Measurements from ENCODE around the gene CHST8.

CHST8 gene

GRCh38 chr19:33646306-33646705 lies 24.6 kb downstream of the CHST8 start:
- H3K4me3 ChIP-seq (ENCODE audit: low read depth in 1 of 2, low read length in 2 of 2) = no peak overlapping the region
- TF ChIP-seq EZH2 (IDR thresholded peaks at IDR 0.05; ENCODE audit: borderline replicate concordance, low read depth, low read length, severe bottlenecking) = no peak
- TF ChIP-seq, protein P1, sequence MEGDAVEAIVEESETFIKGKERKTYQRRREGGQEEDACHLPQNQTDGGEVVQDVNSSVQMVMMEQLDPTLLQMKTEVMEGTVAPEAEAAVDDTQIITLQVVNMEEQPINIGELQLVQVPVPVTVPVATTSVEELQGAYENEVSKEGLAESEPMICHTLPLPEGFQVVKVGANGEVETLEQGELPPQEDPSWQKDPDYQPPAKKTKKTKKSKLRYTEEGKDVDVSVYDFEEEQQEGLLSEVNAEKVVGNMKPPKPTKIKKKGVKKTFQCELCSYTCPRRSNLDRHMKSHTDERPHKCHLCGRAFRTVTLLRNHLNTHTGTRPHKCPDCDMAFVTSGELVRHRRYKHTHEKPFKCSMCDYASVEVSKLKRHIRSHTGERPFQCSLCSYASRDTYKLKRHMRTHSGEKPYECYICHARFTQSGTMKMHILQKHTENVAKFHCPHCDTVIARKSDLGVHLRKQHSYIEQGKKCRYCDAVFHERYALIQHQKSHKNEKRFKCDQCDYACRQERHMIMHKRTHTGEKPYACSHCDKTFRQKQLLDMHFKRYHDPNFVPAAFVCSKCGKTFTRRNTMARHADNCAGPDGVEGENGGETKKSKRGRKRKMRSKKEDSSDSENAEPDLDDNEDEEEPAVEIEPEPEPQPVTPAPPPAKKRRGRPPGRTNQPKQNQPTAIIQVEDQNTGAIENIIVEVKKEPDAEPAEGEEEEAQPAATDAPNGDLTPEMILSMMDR (IDR thresholded peaks at IDR 0.05; ENCODE audit: borderline replicate concordance, extremely low read depth, low read length, poor library complexity, severe bottlenecking) = no peak
- H4K20me1 ChIP-seq (ENCODE audit: insufficient read depth, low read length) = no peaks in the 10 kb centered on the region
- no peaks in the 10 kb centered on the region for H3K79me2 ChIP-seq (ENCODE audit: insufficient read depth, low read length)
- H3K9me3 ChIP-seq (ENCODE audit: insufficient read depth, low read length, severe bottlenecking) = no peaks in the 10 kb centered on the region
- ATAC-seq (ENCODE audit: insufficient read depth, low read depth) = no peak
- no peak for DNase-seq
- no peak overlapping the region for H3K9ac ChIP-seq (ENCODE audit: low read depth, low read length)
- H3K27ac ChIP-seq (ENCODE audit: low read length) = no peak overlapping the region
- no peaks in the 10 kb centered on the region for H3K4me1 ChIP-seq (ENCODE audit: insufficient read depth, low read length)
- H3K4me2 ChIP-seq (ENCODE audit: insufficient read depth, low read length) = no peak overlapping the region
- no peaks in the 10 kb centered on the region for H3K36me3 ChIP-seq (ENCODE audit: insufficient read depth, low read length)
- no peak overlapping the region for H2AFZ ChIP-seq (ENCODE audit: low read depth, low read length)
- no peaks in the 10 kb centered on the region for H3K27me3 ChIP-seq (ENCODE audit: insufficient read depth, low read length, poor library complexity)

- ATAC-seq (ENCODE audit: insufficient read depth, low read depth) = no peak
- H3K4me2 ChIP-seq (ENCODE audit: insufficient read depth, low read length) = no peak overlapping the region
These were observed 25.4 kb downstream of the CHST8 start for GRCh38 chr19:33647146-33647545.

GRCh38 chr19:33649627-33650305 lies 28.0 kb downstream of the CHST8 start:
- Histone ChIP-seq H2AFZ (ENCODE audit: low read depth, low read length) (no peak overlapping the region), H3K36me3 (ENCODE audit: insufficient read depth, low read length) (no peaks in the 10 kb centered on the region), H3K79me2 (ENCODE audit: insufficient read depth, low read length) (no peaks in the 10 kb centered on the region), H3K9ac (ENCODE audit: low read depth, low read length) (no peak overlapping the region), H3K4me3 (ENCODE audit: low read depth in 1 of 2, low read length in 2 of 2) (no peak overlapping the region), H3K9me3 (ENCODE audit: insufficient read depth, low read length, severe bottlenecking) (no peaks in the 10 kb centered on the region), H3K4me2 (ENCODE audit: insufficient read depth, low read length) (no peak overlapping the region), H3K27me3 (ENCODE audit: insufficient read depth, low read length, poor library complexity) (no peaks in the 10 kb centered on the region), H3K4me1 (ENCODE audit: insufficient read depth, low read length) (no peaks in the 10 kb centered on the region), H4K20me1 (ENCODE audit: insufficient read depth, low read length) (no peaks in the 10 kb centered on the region), H3K27ac (ENCODE audit: low read length) (no peak overlapping the region)
- no peak for ATAC-seq (ENCODE audit: insufficient read depth, low read depth)
- TF ChIP-seq, protein P1 (IDR thresholded peaks at IDR 0.05; ENCODE audit: borderline replicate concordance, extremely low read depth, low read length, poor library complexity, severe bottlenecking) = no peak
- TF ChIP-seq EZH2 (IDR thresholded peaks at IDR 0.05; ENCODE audit: borderline replicate concordance, low read depth, low read length, severe bottlenecking) = no peak
- DNase-seq = no peak

More at GRCh38 chr19:33647146-33647545, 25.4 kb downstream of the CHST8 start:
- Histone ChIP-seq H3K79me2 (ENCODE audit: insufficient read depth, low read length) (no peaks in the 10 kb centered on the region), H3K27ac (ENCODE audit: low read length) (no peak overlapping the region), H2AFZ (ENCODE audit: low read depth, low read length) (no peak overlapping the region), H3K4me1 (ENCODE audit: insufficient read depth, low read length) (no peaks in the 10 kb centered on the region), H3K9me3 (ENCODE audit: insufficient read depth, low read length, severe bottlenecking) (no peaks in the 10 kb centered on the region), H3K27me3 (ENCODE audit: insufficient read depth, low read length, poor library complexity) (no peaks in the 10 kb centered on the region), H4K20me1 (ENCODE audit: insufficient read depth, low read length) (no peaks in the 10 kb centered on the region), H3K4me3 (ENCODE audit: low read depth in 1 of 2, low read length in 2 of 2) (no peak overlapping the region), H3K36me3 (ENCODE audit: insufficient read depth, low read length) (no peaks in the 10 kb centered on the region), H3K9ac (ENCODE audit: low read depth, low read length) (no peak overlapping the region)
- DNase-seq = no peak
- TF ChIP-seq, protein P1 (IDR thresholded peaks at IDR 0.05; ENCODE audit: borderline replicate concordance, extremely low read depth, low read length, poor library complexity, severe bottlenecking) = no peak
- TF ChIP-seq EZH2 (IDR thresholded peaks at IDR 0.05; ENCODE audit: borderline replicate concordance, low read depth, low read length, severe bottlenecking) = no peak
